H1 (cell line): ENCODE data around the gene OR2T33.

ENCODE experiments used
- CTCF ChIP-seq, 3 experiments: IDR thresholded peaks; 1 replicate in 2 of 3; 2 replicates in 1 of 3; pipeline versions ENCODE4 v1.5.1 to v1.6.1; 2011; ENCODE audit warnings: low read length in 3 of 3, mild to moderate bottlenecking in 3 of 3, inconsistent platforms in 2 of 3, low read depth in 1 of 3, moderate library complexity in 1 of 3; ENCODE audit not compliant: insufficient read depth in 1 of 3; ENCODE audit errors: control extremely low read depth in 1 of 3
- EZH2 ChIP-seq: fragments of 200-600 bp; sonication (generic); IDR thresholded peaks from 2 replicates; pipeline ENCODE4 v1.7.1; 2012; ENCODE audit warnings: low read depth, mild to moderate bottlenecking, moderate library complexity, low read length, inconsistent platforms; ENCODE audit not compliant: severe bottlenecking
- GABPA ChIP-seq: IDR thresholded peaks from 2 replicates; pipeline ENCODE4 v1.6.1; 2011; ENCODE audit warnings: mild to moderate bottlenecking, low read length, moderate library complexity, borderline replicate concordance; ENCODE audit not compliant: insufficient read depth
- HDAC6 ChIP-seq: IDR thresholded peaks from one replicate; pipeline ENCODE4 v1.7.1; 2012; ENCODE audit warnings: low read depth, mild to moderate bottlenecking, inconsistent platforms, low read length, moderate library complexity
- KDM1A ChIP-seq: fragments of 200-600, 300-600 bp; sonication (generic); IDR thresholded peaks from 2 replicates; pipeline ENCODE4 v1.7.1; 2016; ENCODE audit warnings: mild to moderate bottlenecking, low read length, borderline replicate concordance
- KDM4A ChIP-seq: IDR thresholded peaks from one replicate; pipeline ENCODE4 v1.7.1; 2012; ENCODE audit warnings: low read depth, mild to moderate bottlenecking, moderate library complexity, low read length, inconsistent platforms; ENCODE audit not compliant: severe bottlenecking
- POLR2A ChIP-seq, 2 experiments: IDR thresholded peaks; 1 replicate in 1 of 2; 2 replicates in 1 of 2; pipeline ENCODE4 v1.6.1; 2011; ENCODE audit warnings: low read depth in 2 of 2, low read length in 2 of 2, mild to moderate bottlenecking in 2 of 2; ENCODE audit errors: control extremely low read depth in 1 of 2
- POLR2AphosphoS5 ChIP-seq: IDR thresholded peaks from 2 replicates; pipeline ENCODE4 v1.6.1; 2011; ENCODE audit warnings: low read depth, low read length
- RNF2 ChIP-seq: fragments of 200-900, 300-1000 bp; sonication (generic); IDR thresholded peaks from 2 replicates; pipeline ENCODE4 v1.7.1; 2016; ENCODE audit warnings: borderline replicate concordance, low read depth, mild to moderate bottlenecking, antibody characterized with exemption, low read length; ENCODE audit not compliant: poor library complexity, severe bottlenecking; ENCODE audit errors: missing control alignments
- SIN3A ChIP-seq, 2 experiments: IDR thresholded peaks in 1 of 2; conservative IDR thresholded peaks in 1 of 2; 2 replicates each; pipeline ENCODE4 v1.6.1; 2011 to 2012; ENCODE audit warnings: low read length in 2 of 2, improper control_type of control experiment in 1 of 2, low read depth in 1 of 2, mild to moderate bottlenecking in 1 of 2
- SUZ12 ChIP-seq: fragments of 200-600 bp; sonication (generic); IDR thresholded peaks from 2 replicates; pipeline ENCODE4 v1.6.1; 2012; ENCODE audit warnings: mild to moderate bottlenecking, inconsistent platforms, low read length, moderate library complexity, mixed read lengths
- TF ChIP-seq, protein P1 (sequence below): IDR thresholded peaks from 2 replicates; pipeline ENCODE4 v1.6.1; 2011; ENCODE audit warnings: low read length, improper control_type of control experiment

GRCh38 chr1:248231117-248231516 lies 46.7 kb downstream of the OR2T33 start, which contains the start of gene OR2M4:
- no peak for TF ChIP-seq CTCF (IDR thresholded peaks at IDR 0.05; ENCODE audit: control extremely low read depth in 1 of 3, insufficient read depth in 1 of 3, low read depth in 1 of 3, low read length in 3 of 3)
- TF ChIP-seq GABPA, result no peak
- TF ChIP-seq EZH2, result no peak
- no peak for TF ChIP-seq POLR2AphosphoS5
- TF ChIP-seq KDM4A, result no peak
- no peak for TF ChIP-seq SUZ12
- TF ChIP-seq KDM1A, result no peak
- no peak for TF ChIP-seq SIN3A (conservative IDR thresholded peaks at IDR 0.05 in 1 of 2, IDR thresholded peaks at IDR 0.05 in 1 of 2; ENCODE audit: low read depth in 1 of 2, low read length in 2 of 2)
- TF ChIP-seq, protein P1, sequence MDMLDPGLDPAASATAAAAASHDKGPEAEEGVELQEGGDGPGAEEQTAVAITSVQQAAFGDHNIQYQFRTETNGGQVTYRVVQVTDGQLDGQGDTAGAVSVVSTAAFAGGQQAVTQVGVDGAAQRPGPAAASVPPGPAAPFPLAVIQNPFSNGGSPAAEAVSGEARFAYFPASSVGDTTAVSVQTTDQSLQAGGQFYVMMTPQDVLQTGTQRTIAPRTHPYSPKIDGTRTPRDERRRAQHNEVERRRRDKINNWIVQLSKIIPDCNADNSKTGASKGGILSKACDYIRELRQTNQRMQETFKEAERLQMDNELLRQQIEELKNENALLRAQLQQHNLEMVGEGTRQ, result no peak
- no peak for TF ChIP-seq HDAC6
- TF ChIP-seq RNF2, result no peak
- TF ChIP-seq POLR2A (IDR thresholded peaks at IDR 0.05; ENCODE audit: control extremely low read depth in 1 of 2, low read depth in 2 of 2, low read length in 2 of 2), result no peak
